ENCODE results near the gene SRP19. TPM values are rescaled to one million over a fixed set of nuclear protein-coding genes. Genes with fewer than 3 reads are reported as not detected.
A peak's percentile ranks its signal among the peaks of the same experiment; 100 is the strongest.

Gene SRP19
- total RNA-seq, 2 experiments from 2014 or later, result 45.6 to 47.0 TPM

DNA sequence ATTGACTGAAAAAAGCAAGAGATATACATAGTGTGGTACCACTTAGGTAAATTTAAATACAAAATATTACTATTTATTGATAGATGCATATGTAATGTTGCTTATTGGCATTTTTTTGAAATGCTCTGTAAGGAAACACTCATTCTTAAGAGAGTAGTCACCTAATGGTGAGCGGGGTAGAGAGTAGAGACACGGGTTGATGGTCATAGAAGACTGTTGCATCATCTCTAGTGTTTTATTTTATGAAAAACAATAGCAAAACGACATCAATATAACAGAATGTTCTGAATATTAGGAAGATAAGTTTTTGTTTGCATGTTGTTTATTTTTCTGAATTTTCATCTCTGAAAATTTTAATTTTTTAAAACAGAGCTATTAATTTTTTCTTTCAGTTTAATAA lies 4.0 kb downstream of the SRP19 start:
- no peak for DNase-seq
- Mint-ChIP-seq H3K4me1 (ENCODE audit: low read depth) (peaks cover 51% of the 10 kb centered on the region), H3K27ac (no peak overlapping the region), H3K4me3 (no peak overlapping the region), H3K36me3 (ENCODE audit: low read depth) (peaks cover 55% of the 10 kb centered on the region), H3K27me3 (no peaks in the 10 kb centered on the region), H3K9me3 (no peaks in the 10 kb centered on the region)
- TF ChIP-seq, protein P1, sequence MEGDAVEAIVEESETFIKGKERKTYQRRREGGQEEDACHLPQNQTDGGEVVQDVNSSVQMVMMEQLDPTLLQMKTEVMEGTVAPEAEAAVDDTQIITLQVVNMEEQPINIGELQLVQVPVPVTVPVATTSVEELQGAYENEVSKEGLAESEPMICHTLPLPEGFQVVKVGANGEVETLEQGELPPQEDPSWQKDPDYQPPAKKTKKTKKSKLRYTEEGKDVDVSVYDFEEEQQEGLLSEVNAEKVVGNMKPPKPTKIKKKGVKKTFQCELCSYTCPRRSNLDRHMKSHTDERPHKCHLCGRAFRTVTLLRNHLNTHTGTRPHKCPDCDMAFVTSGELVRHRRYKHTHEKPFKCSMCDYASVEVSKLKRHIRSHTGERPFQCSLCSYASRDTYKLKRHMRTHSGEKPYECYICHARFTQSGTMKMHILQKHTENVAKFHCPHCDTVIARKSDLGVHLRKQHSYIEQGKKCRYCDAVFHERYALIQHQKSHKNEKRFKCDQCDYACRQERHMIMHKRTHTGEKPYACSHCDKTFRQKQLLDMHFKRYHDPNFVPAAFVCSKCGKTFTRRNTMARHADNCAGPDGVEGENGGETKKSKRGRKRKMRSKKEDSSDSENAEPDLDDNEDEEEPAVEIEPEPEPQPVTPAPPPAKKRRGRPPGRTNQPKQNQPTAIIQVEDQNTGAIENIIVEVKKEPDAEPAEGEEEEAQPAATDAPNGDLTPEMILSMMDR (IDR thresholded peaks at IDR 0.05), result no peak
- ChIA-PET CTCF (interaction anchor here (1.1 to 1.2 kb wide), 2 partner anchors 15 to 59 kb away, joined by 3 read pairs; no protein-coding TSS in a partner anchor), POLR2A (interaction anchor here (0.6 kb wide), 1 partner anchor 226 kb away, joined by 4 read pairs; no protein-coding TSS in a partner anchor)
- ATAC-seq, result no peak
- intact Hi-C loops (cut with micrococcal nuclease), result no loop called here

DNA sequence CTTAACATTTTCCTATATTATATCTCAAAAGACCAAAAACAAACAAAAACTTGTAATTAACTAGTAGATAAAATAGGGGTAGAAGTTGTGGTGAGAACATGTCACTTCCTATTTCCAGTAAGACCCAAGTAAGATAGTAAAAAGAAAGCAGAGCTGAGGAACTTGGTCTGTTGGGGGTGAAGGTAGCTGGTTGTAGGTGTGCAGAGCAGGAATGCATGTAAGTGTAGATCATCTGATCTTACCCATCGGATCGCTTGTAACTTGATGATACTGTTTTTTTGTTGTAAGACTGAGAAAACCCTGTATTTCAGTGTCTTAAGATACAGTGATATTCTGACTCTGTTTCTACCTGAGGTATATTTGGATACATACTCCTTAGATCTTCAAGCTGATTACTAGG lies 5.7 kb downstream of the SRP19 start:
- POLR2A ChIA-PET, result no interaction called here
- Mint-ChIP-seq H3K27ac (peak overlapping the region; percentile 73), H3K4me1 (ENCODE audit: low read depth) (peaks cover 50% of the 10 kb centered on the region), H3K4me3 (no peak overlapping the region), H3K27me3 (no peaks in the 10 kb centered on the region), H3K36me3 (ENCODE audit: low read depth) (peaks cover 57% of the 10 kb centered on the region), H3K9me3 (no peaks in the 10 kb centered on the region)
- CTCF ChIA-PET, result interaction anchor here (0.6 to 1.6 kb wide), 3 partner anchors 12 to 129 kb away, joined by 3 to 4 read pairs (median 3); no protein-coding TSS in a partner anchor
- intact Hi-C loops (cut with micrococcal nuclease), result no loop called here
- DNase-seq (no peak), ATAC-seq (no peak)
- TF ChIP-seq, protein P1 (IDR thresholded peaks at IDR 0.05), result no peak

DNA sequence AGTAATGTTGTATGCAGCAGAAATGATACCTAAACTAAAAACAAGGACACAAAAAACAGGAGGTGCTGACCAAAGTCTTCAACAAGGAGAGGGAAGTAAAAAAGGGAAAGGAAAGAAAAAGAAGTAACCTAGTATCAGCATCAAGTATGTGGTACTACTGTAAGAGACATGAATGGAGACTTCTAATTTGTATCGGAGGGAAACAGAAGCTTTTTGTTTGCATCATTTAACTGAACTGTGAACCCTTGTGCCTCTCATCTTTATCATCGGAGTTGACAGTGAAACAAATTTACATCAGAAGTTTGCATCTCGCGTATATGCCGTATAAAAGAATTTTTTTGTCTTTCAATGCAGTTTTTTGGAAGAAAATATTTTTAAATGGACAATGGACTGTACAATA lies 6.3 kb downstream of the SRP19 start:
- Mint-ChIP-seq H3K27ac (peak overlapping the region; percentile 73), H3K27me3 (no peaks in the 10 kb centered on the region), H3K9me3 (no peaks in the 10 kb centered on the region), H3K36me3 (ENCODE audit: low read depth) (peaks cover 58% of the 10 kb centered on the region), H3K4me3 (no peak overlapping the region), H3K4me1 (ENCODE audit: low read depth) (peaks cover 49% of the 10 kb centered on the region)
- TF ChIP-seq, protein P1 (IDR thresholded peaks at IDR 0.05), result no peak
- intact Hi-C loops (cut with micrococcal nuclease), result no loop called here
- ChIA-PET CTCF (interaction anchor here (1.0 to 1.6 kb wide), 2 partner anchors 11 to 19 kb away, joined by 3 to 4 read pairs; no protein-coding TSS in a partner anchor), POLR2A (interaction anchor here (1.5 kb wide), 1 partner anchor 109 kb away, joined by 4 read pairs; the partner anchor contains the start of gene DCP2)
- ATAC-seq (no peak), DNase-seq (no peak)

DNA sequence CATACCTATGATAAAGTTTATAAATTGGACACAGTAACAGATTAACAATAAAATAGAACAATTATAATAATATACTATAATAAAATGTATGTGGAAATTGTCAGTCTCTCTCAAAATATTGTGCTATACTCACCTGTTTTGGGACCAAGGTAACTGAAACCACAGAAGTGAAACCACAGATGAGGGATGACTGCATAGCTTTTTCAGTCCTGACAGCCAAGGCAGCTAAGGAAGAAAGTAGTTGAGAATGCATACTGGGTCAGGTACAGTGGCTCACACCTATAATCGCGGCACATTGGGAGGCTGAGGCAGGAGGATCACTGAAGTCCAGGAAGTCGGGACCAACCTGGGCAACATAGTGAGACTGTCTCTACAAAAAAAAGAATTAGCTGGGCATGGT lies 8.9 kb downstream of the SRP19 start:
- ATAC-seq (peak; percentile 61), DNase-seq (no peak)
- ChIA-PET POLR2A (interaction anchor here (1.0 to 1.4 kb wide), 3 partner anchors 9 to 35 kb away, joined by 3 to 5 read pairs (median 3); partner anchors contain the start of gene SRP19), CTCF (interaction anchor here (0.7 to 1.2 kb wide), 2 partner anchors 9 to 22 kb away, joined by 3 to 4 read pairs; partner anchors contain the start of gene SRP19)
- peaks cover 54% of the 10 kb centered on the region for H3K36me3 Mint-ChIP-seq (ENCODE audit: low read depth)
- no peaks in the 10 kb centered on the region for H3K9me3 Mint-ChIP-seq
- H3K27me3 Mint-ChIP-seq, result no peaks in the 10 kb centered on the region
- peak overlapping the region; percentile 50 for H3K27ac Mint-ChIP-seq
- peaks cover 39% of the 10 kb centered on the region for H3K4me1 Mint-ChIP-seq (ENCODE audit: low read depth)
- no peak overlapping the region for H3K4me3 Mint-ChIP-seq
- intact Hi-C loops (cut with micrococcal nuclease), result no loop called here
- TF ChIP-seq, protein P1 (IDR thresholded peaks at IDR 0.05), result no peak

DNA sequence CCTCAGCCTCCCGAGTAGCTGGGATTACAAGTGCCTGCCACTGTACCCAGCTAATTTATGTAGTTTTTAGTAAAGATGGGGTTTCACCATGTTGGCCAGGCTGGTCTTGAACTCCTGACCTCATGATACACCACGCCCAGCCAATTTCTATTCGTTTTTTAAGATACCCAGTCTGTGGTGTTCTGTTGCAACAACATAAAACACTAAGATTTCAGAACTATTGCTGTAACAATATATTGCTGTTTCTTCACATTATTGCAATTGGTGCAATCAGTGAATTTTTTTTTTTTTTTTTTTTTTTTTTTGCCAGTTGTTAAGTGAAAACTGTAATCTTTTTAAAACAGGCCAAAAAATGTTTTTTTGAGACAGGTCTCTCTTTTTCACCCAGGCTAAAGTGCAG lies 9.9 kb downstream of the SRP19 start:
- no peaks in the 10 kb centered on the region for H3K27me3 Mint-ChIP-seq
- no peaks in the 10 kb centered on the region for H3K9me3 Mint-ChIP-seq
- peaks cover 48% of the 10 kb centered on the region for H3K36me3 Mint-ChIP-seq (ENCODE audit: low read depth)
- ChIA-PET POLR2A (interaction anchor here (1.4 kb wide), 1 partner anchor 34 kb away, joined by 5 read pairs; no protein-coding TSS in a partner anchor), CTCF (no interaction called here)
- ATAC-seq (no peak), DNase-seq (no peak)
- no peak overlapping the region for H3K4me3 Mint-ChIP-seq
- TF ChIP-seq, protein P1 (IDR thresholded peaks at IDR 0.05), result no peak
- intact Hi-C loops (cut with micrococcal nuclease), result no loop called here
- no peak overlapping the region for H3K27ac Mint-ChIP-seq
- peaks cover 39% of the 10 kb centered on the region for H3K4me1 Mint-ChIP-seq (ENCODE audit: low read depth)

Measured in activated CD8-positive, alpha-beta T cell treated with anti-CD3 and anti-CD28 coated beads for 36 hours (primary cell).